Activated naive CD8-positive, alpha-beta T cell treated with anti-CD3 and anti-CD28 coated beads, Interleukin-2, amount 50 U/mL, for 24 hours (primary cell): ENCODE measurements around the gene SASH1.

Experiments used
- ATAC-seq: fragments of 150-1000 bp; cut with Tn5 transposase; one replicate; pipeline ENCODE4 v1.10.0; 2021
- DNase-seq: peaks from one replicate; pipeline ENCODE4 v3.0.0; 2021
- H3K27ac Mint-ChIP-seq: one replicate; pipeline ENCODE4 v1.8.0; 2021; ENCODE audit warnings: mild to moderate bottlenecking, mixed read lengths
- H3K27me3 Mint-ChIP-seq: one replicate; pipeline ENCODE4 v1.8.0; 2021; ENCODE audit warnings: mixed read lengths
- H3K36me3 Mint-ChIP-seq: one replicate; pipeline ENCODE4 v1.8.0; 2021; ENCODE audit warnings: low read depth, mixed read lengths
- H3K4me1 Mint-ChIP-seq: one replicate; pipeline ENCODE4 v1.8.0; 2021; ENCODE audit warnings: mixed read lengths
- H3K4me3 Mint-ChIP-seq: one replicate; pipeline ENCODE4 v1.8.0; 2021; ENCODE audit warnings: mild to moderate bottlenecking, moderate library complexity, mixed read lengths
- H3K9me3 Mint-ChIP-seq: one replicate; pipeline ENCODE4 v1.8.0; 2021; ENCODE audit warnings: mixed read lengths

Gene SASH1

GRCh38 chr6:148438632-148439031 is 96.0 kb downstream of the SASH1 start:
- no peak for ATAC-seq

GRCh38 chr6:148440016-148440415 is 97.4 kb downstream of the SASH1 start:
- no peak for DNase-seq
- no peak for ATAC-seq
- H3K27me3 Mint-ChIP-seq = peaks cover 24% of the 10 kb centered on the region

More at GRCh38 chr6:148438632-148439031, 96.0 kb downstream of the SASH1 start:
- Mint-ChIP-seq H3K27me3 (peaks cover 21% of the 10 kb centered on the region), H3K27ac (no peak overlapping the region), H3K4me3 (no peak overlapping the region), H3K36me3 (no peaks in the 10 kb centered on the region), H3K4me1 (peaks cover 16% of the 10 kb centered on the region), H3K9me3 (no peaks in the 10 kb centered on the region)
- no peak for DNase-seq

GRCh38 chr6:148440877-148441453 is 98.3 kb downstream of the SASH1 start:
- H3K4me3 Mint-ChIP-seq = no peak overlapping the region
- H3K4me1 Mint-ChIP-seq = peaks cover 16% of the 10 kb centered on the region
- DNase-seq (no peak), ATAC-seq (no peak)
- H3K9me3 Mint-ChIP-seq = no peaks in the 10 kb centered on the region
- no peaks in the 10 kb centered on the region for H3K36me3 Mint-ChIP-seq
- peak overlapping the region; percentile 68 for H3K27ac Mint-ChIP-seq
- H3K27me3 Mint-ChIP-seq = peaks cover 27% of the 10 kb centered on the region

More at GRCh38 chr6:148440016-148440415, 97.4 kb downstream of the SASH1 start:
- Mint-ChIP-seq H3K36me3 (no peaks in the 10 kb centered on the region), H3K27ac (no peak overlapping the region), H3K9me3 (no peaks in the 10 kb centered on the region), H3K4me1 (peaks cover 16% of the 10 kb centered on the region), H3K4me3 (no peak overlapping the region)

GRCh38 chr6:148441454-148441911 is 98.8 kb downstream of the SASH1 start:
- H3K27ac Mint-ChIP-seq = peak overlapping the region; percentile 68
- peak overlapping the region; percentile 27 for H3K4me3 Mint-ChIP-seq
- H3K36me3 Mint-ChIP-seq = no peaks in the 10 kb centered on the region
- H3K9me3 Mint-ChIP-seq = no peaks in the 10 kb centered on the region
- peaks cover 30% of the 10 kb centered on the region for H3K27me3 Mint-ChIP-seq
- DNase-seq = no peak
- peak; percentile 98 for ATAC-seq
- peaks cover 16% of the 10 kb centered on the region for H3K4me1 Mint-ChIP-seq

GRCh38 chr6:148443798-148444560 is 101.3 kb downstream of the SASH1 start:
- H3K36me3 Mint-ChIP-seq = no peaks in the 10 kb centered on the region
- peaks cover 42% of the 10 kb centered on the region for H3K27me3 Mint-ChIP-seq
- H3K9me3 Mint-ChIP-seq = no peaks in the 10 kb centered on the region
- no peak overlapping the region for H3K27ac Mint-ChIP-seq
- DNase-seq = no peak
- ATAC-seq = no peak
- H3K4me3 Mint-ChIP-seq = no peak overlapping the region
- H3K4me1 Mint-ChIP-seq = peaks cover 20% of the 10 kb centered on the region

GRCh38 chr6:148445116-148445515 is 102.5 kb downstream of the SASH1 start:
- Mint-ChIP-seq H3K4me1 (peaks cover 20% of the 10 kb centered on the region), H3K36me3 (no peaks in the 10 kb centered on the region), H3K27me3 (peaks cover 43% of the 10 kb centered on the region), H3K27ac (no peak overlapping the region), H3K9me3 (no peaks in the 10 kb centered on the region), H3K4me3 (no peak overlapping the region)
- DNase-seq = no peak
- no peak for ATAC-seq

- DNase-seq = no peak
- H3K36me3 Mint-ChIP-seq = no peaks in the 10 kb centered on the region
- H3K9me3 Mint-ChIP-seq = no peaks in the 10 kb centered on the region
- peaks cover 20% of the 10 kb centered on the region for H3K4me1 Mint-ChIP-seq
- H3K27me3 Mint-ChIP-seq = peaks cover 42% of the 10 kb centered on the region
- no peak overlapping the region for H3K4me3 Mint-ChIP-seq
- no peak overlapping the region for H3K27ac Mint-ChIP-seq
- no peak for ATAC-seq
These were observed 103.0 kb downstream of the SASH1 start for GRCh38 chr6:148445620-148446019.

GRCh38 chr6:148446681-148447080 is 104.0 kb downstream of the SASH1 start:
- no peak for DNase-seq
- peaks cover 16% of the 10 kb centered on the region for H3K4me1 Mint-ChIP-seq
- H3K27ac Mint-ChIP-seq = no peak overlapping the region
- no peak for ATAC-seq
- H3K4me3 Mint-ChIP-seq = no peak overlapping the region
- peaks cover 51% of the 10 kb centered on the region for H3K27me3 Mint-ChIP-seq
- no peaks in the 10 kb centered on the region for H3K9me3 Mint-ChIP-seq
- no peaks in the 10 kb centered on the region for H3K36me3 Mint-ChIP-seq

GRCh38 chr6:148447521-148448230 is 105.0 kb downstream of the SASH1 start:
- H3K36me3 Mint-ChIP-seq = no peaks in the 10 kb centered on the region
- peaks cover 13% of the 10 kb centered on the region for H3K4me1 Mint-ChIP-seq
- no peak overlapping the region for H3K27ac Mint-ChIP-seq
- ATAC-seq (no peak), DNase-seq (no peak)
- peaks cover 56% of the 10 kb centered on the region for H3K27me3 Mint-ChIP-seq
- H3K4me3 Mint-ChIP-seq = no peak overlapping the region
- H3K9me3 Mint-ChIP-seq = no peaks in the 10 kb centered on the region

GRCh38 chr6:148448369-148449012 is 105.9 kb downstream of the SASH1 start:
- H3K4me1 Mint-ChIP-seq = peaks cover 11% of the 10 kb centered on the region
- no peaks in the 10 kb centered on the region for H3K9me3 Mint-ChIP-seq
- DNase-seq = no peak
- peaks cover 53% of the 10 kb centered on the region for H3K27me3 Mint-ChIP-seq
- ATAC-seq = peak; percentile 52
- H3K27ac Mint-ChIP-seq = no peak overlapping the region
- H3K36me3 Mint-ChIP-seq = no peaks in the 10 kb centered on the region
- no peak overlapping the region for H3K4me3 Mint-ChIP-seq

GRCh38 chr6:148450866-148451265 is 108.2 kb downstream of the SASH1 start:
- H3K36me3 Mint-ChIP-seq = no peaks in the 10 kb centered on the region
- ATAC-seq = no peak
- no peaks in the 10 kb centered on the region for H3K9me3 Mint-ChIP-seq
- no peak overlapping the region for H3K4me3 Mint-ChIP-seq
- DNase-seq = no peak
- H3K4me1 Mint-ChIP-seq = peaks cover 11% of the 10 kb centered on the region
- peaks cover 46% of the 10 kb centered on the region for H3K27me3 Mint-ChIP-seq
- no peak overlapping the region for H3K27ac Mint-ChIP-seq

GRCh38 chr6:148451690-148452089 is 109.1 kb downstream of the SASH1 start:
- no peak overlapping the region for H3K27ac Mint-ChIP-seq
- no peaks in the 10 kb centered on the region for H3K9me3 Mint-ChIP-seq
- no peak overlapping the region for H3K4me3 Mint-ChIP-seq
- H3K4me1 Mint-ChIP-seq = peaks cover 11% of the 10 kb centered on the region
- H3K27me3 Mint-ChIP-seq = peaks cover 41% of the 10 kb centered on the region
- ATAC-seq = peak; percentile 53
- DNase-seq = peak; percentile 16
- H3K36me3 Mint-ChIP-seq = no peaks in the 10 kb centered on the region

GRCh38 chr6:148452876-148453275 is 110.2 kb downstream of the SASH1 start:
- Mint-ChIP-seq H3K27ac (no peak overlapping the region), H3K4me3 (no peak overlapping the region), H3K36me3 (no peaks in the 10 kb centered on the region), H3K27me3 (peaks cover 32% of the 10 kb centered on the region), H3K4me1 (peaks cover 11% of the 10 kb centered on the region), H3K9me3 (no peaks in the 10 kb centered on the region)
- DNase-seq (no peak), ATAC-seq (no peak)

GRCh38 chr6:148453906-148454305 is 111.3 kb downstream of the SASH1 start:
- no peaks in the 10 kb centered on the region for H3K36me3 Mint-ChIP-seq
- peaks cover 23% of the 10 kb centered on the region for H3K27me3 Mint-ChIP-seq
- H3K27ac Mint-ChIP-seq = no peak overlapping the region
- DNase-seq = no peak
- no peak for ATAC-seq
- H3K4me1 Mint-ChIP-seq = peaks cover 6% of the 10 kb centered on the region
- H3K9me3 Mint-ChIP-seq = no peaks in the 10 kb centered on the region
- no peak overlapping the region for H3K4me3 Mint-ChIP-seq
